Retina (tissue), 1 donor: Measurements from ENCODE around the gene TRABD2B.

ENCODE experiments used
- DNase-seq: peaks from one replicate; pipeline ENCODE4 v3.0.0-alpha.2; 2016

Gene TRABD2B

DNA sequence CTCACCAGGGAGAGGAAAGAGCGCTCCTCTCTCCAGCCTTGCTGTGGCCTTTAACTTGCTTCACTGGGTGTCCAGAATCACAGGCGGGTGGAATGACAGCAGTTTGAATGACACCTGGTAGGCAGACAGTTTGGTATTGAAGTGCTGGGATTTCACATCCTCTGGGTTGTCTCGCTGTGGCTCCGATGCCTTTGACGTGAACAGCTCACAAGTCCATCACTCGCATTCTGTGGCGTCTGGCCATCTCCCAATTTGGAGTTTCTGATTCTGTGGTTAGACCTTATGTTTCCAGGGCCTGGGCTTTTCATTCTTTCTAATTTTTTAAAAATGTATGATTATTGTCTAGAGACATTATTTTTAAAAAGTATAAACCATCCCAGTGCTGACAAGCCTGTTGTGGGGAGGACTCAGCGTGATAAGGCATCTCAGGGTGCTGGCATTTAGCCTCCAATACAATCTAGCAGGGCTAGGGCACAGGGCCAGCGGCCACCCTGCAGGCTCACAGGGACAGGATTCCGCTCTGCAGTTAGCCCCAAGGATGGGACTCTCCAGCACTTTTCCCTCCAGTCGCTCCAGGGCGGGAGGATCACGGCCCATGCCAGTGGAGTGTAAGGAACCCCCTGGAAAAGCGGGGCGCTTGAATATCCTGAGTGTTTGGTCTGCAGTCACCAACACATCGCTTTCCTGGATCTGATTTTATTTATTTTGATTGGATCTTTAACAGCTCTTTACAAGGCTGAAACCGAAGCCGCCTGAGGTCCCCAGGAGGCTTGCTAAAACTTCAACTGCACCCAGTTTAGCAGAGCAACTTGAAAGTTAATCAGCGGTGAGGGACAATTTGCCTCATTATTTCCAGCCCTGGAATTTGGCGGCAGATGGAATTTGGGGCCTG lies 178.3 kb downstream of the TRABD2B start:
- no peak for DNase-seq

- DNase-seq, result no peak
Measured at GRCh38 chr1:47817861-47818260, 179.3 kb downstream of the TRABD2B start.

DNA sequence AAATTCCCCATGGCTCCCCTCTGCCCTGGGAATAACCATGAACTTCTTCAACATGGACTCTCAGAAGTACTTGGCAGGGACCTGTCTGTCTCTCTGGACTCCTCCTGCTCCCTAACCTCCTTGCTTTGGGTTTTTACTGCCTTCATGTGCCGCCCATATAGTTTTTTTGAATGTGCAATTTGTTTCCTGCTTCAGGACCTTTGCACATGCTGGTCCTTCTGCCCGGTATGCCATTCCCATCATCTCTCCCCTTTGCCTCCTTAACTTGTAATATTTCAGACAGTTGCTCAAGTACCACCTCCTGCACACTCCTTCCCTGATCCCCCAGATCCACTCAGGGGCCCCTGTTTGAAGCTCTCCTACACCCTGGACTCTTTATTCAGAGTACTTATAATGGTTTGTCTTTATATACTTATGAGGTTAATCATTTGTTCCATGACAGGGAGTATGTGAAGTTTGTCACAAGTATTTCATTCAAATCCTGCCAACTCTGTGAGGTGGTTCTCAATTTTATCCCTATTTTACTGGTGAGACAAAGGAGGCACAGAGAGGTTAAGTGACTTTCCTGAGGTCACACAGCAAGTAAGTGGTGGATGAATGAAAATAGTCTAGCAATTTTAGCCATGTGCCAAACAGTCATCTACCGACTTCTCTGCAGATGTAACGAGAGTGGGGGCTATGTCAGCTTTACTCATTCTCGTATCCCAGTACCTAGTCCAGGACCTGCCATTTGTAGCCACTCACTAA lies 180.7 kb downstream of the TRABD2B start:
- DNase-seq, result no peak

DNA sequence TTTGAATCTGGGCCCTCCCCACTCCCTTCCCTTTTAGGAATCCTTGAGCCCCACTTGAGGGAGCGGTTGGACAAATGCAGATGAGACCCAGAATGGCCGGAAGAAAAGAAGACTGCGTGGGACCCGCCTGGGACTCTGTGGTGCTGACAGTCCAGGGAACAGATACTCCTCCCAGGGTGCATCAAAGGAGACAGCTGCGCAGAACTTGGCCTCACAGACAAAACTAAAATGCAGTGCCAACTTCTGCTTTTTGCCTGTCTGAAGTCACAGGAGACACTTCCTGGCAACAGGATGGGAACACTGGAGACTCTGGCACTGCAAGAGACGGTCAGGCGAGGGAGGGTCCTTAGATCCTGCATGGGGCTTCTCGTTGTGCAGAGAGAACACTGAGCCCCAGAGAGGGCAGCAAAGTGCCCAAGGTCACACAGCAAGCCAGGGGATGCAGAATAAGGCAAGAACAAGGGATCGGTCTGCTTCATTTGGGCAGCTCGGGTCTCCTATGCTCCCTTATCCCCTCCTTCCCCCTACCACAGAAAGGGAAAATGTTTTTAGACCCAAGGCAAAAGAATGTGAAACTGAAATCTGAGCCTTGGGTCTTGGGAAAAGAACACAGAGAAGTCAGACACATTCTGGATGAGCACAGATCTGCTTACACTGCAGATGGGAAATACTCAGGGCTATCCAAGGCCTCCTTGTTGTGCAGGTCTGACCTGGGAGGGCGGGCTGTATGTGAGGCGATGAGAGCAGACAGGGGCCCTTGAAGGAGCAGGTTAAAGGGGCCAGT lies 182.4 kb downstream of the TRABD2B start:
- no peak for DNase-seq

DNA sequence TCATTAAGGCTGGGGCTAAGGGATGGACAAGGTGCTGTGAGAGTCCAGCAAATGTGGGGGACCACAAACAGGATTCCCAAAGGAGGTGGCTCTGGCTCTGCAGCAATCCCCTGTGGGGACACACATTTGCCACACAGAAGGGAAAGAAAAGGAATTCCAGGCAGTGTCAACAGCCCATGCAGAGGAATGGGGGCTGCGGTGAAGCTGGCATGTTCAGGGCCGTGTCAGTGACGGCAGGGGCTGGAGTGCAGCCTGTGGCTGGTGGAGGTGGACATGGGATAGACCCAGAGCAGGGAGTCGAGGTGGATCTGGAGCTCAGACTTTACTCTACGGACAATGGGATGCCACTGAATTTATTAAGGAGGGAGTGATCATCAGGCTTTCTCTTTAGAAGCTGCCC lies 183.2 kb downstream of the TRABD2B start:
- no peak for DNase-seq

DNA sequence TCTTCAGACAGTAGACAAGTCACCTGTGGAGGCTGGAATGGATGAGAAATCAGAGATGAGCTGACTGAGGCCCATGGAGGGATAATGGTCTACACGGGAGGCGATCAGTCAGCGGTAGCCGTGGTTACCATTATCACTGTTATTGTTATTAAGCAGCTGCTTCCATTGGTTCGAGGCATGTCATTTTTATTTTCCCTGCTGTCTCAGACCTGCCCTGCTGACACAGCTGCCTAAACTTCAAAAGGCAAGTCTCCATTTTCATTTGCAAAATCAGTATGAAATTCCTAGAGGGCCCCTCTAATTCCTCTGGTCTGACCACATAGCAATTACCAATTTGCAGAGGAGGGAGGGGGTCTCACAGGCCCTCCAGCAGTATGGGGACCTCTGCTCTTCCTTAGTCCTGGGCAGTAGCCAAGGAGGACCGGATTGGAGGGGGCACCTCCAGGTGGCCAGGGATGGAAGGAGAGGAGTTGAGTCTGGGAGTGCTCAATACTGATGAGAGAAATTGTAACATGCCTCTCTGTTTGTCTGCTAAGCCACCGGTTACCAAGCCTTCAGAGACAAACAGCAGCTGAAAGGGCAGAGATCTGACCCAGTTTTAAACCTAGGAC lies 184.2 kb downstream of the TRABD2B start:
- peak; percentile 58 for DNase-seq

- DNase-seq, result no peak
Measured at GRCh38 chr1:47810964-47811682, 186.1 kb downstream of the TRABD2B start.

- no peak for DNase-seq
Measured at GRCh38 chr1:47809301-47810084, 187.7 kb downstream of the TRABD2B start.

DNA sequence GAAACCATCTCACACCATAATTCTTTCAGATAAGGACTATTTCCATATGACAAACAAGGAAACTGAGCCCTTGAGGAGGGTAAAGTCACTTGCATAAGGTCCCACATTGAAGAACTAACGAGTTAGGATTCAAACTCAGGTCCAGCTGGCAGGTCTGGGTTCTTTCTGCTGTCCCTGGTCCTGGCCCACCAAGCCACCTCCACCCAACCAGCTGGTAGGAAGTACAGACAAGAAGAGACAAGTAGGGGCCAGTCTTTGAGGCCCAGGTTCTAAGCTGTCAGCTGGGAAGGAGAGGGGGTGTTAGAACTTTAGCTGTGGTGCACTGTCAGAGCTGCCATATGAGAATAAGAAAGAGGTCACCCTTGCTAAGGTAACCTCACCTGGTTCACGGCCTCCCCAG lies 188.6 kb downstream of the TRABD2B start:
- no peak for DNase-seq

DNA sequence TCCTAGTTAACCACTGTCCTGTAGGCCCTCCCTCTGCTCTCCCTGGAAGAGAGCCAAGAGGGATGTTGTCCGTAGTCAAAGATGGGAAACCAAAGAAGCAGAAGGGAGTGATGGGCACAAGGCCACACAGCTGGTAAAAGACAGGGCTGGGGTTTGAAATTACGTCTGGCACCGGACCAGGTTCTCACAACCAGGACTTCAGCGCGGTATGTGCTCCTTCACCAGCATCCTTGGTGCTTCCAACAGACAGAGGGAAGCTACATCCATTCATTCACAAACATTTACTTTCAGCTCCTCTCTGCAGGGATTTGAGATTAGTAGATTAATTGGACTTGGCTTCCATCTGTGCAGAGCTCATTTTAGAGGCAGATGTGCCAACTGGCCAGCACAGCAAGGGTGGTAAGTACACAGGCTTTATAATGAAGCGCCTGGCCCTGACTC lies 191.2 kb downstream of the TRABD2B start:
- peak; percentile 32 for DNase-seq

DNA sequence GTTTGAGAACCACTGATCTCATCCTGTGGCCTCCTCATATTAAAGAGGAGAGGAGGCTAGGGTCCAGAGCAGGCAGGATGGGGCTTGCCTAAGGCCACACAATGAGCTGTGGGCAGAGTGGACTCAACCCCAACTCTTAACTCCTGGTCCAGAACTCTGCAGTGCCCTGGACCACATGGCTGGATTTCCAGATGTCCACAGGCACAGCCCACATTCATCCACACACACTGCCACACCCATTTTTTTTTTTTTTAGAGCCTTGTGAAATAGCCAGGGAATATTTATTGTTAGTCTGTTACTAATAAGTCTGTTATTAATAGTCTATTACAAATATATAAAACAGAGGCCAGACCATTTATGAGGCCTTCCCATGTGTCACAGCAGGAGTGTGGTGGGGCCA lies 192.2 kb downstream of the TRABD2B start:
- no peak for DNase-seq

GRCh38 chr1:47803815-47804501 lies 193.2 kb downstream of the TRABD2B start:
- no peak for DNase-seq

- DNase-seq, result no peak
Measured at GRCh38 chr1:47797575-47797974, 199.6 kb downstream of the TRABD2B start.

GRCh38 chr1:47796626-47797025 lies 200.6 kb downstream of the TRABD2B start:
- no peak for DNase-seq

DNA sequence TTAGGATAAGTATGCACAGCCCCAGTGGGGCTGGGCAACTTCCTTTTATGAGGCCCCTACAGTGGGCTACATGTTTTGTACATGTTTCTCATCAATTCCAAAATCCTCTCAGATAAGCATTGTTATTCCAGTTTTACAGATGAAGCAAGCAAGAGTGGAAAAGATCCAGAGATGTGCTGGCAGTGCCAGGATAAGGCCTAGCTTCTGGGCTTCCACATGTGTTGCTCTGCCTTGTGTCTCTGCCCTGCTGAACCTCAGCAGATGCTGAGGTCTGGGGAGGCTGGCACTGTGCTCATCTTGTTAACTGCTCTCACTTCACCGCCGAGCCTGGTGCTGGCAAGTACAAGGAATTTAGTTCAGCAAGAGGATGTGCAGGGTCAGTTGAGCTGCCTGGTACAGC lies 202.1 kb downstream of the TRABD2B start:
- no peak for DNase-seq

DNA sequence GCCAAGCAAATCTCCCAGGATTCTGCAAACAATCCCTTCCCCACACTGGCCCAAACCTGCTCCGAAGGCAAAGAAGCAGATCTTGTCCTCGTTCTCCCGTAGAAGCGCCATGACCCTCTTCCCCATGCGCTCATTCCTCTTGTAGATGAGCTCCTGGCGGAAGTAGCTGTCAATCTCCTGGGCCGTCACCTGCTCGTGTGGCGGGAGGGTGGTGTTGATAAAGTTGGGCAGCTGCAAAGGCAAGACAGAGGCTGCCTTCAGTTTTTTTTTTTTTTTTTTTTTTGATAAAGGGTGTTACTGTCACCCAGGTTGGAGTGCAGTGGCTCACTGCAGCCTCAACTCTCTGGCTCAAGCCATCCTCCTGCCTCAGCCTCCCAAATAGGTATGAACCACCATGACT lies 202.7 kb downstream of the TRABD2B start:
- no peak for DNase-seq

DNA sequence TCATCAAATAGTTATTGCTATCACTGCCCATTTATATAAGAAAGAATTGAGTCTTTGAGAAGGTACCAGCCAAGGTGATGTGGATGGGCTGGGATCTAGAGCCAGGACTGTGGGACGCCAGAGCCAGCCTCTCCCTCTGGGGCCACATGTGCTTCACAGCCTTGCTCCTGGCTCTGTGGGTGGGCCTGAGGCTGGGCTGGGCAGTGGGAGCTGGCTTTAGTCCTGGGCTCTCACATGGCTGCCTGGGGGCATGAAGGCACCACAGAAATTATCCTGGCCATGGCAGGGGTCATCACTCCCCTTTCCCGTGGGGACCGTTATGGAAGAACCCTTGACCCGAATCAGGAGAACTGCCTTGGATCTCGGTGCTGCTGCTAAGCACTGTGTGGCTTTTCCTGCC lies 203.1 kb downstream of the TRABD2B start:
- DNase-seq, result no peak

- DNase-seq, result no peak
Measured at GRCh38 chr1:47793563-47793962, 203.6 kb downstream of the TRABD2B start.

- DNase-seq, result no peak
Measured at GRCh38 chr1:47792779-47793178, 204.4 kb downstream of the TRABD2B start.

DNA sequence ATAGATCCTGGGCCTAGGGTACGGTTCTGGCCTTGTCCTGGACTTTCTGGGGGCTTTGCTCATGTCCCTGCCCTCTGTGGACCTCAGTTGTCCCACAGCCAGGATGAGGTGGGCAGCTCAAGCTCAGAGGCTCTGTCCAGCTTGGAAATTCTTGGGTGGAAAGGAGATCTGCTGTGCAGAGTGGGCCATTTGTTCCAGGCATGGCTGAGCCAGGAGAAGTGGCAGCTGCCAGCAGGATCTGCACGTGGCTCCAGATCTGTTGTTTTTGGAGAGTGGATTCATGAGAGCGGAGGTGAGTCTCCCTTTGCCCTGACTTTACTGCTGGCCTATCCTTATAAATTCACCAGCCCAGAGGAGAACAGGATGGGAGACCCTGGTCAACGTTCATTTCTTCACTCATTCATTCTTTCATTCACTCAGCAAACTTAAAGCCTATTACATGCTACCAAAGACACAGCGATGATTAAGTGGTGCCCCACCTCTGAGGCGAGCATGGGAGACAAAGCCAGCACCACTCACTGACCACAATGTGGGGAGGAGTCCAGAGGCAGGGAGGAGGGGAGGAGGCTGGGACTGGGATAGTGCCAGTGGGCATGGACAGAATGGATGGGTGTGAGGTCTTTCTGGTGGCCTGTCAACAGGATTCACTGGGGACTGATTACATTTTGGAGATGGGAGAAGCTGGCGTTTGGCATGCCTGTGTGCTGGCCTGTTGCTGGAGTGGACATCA lies 205.1 kb downstream of the TRABD2B start:
- no peak for DNase-seq
